ENCODE data around the gene LZTS2.

The LZTS2 gene

GRCh38 chr10:100980311-100980710 is 19.3 kb upstream of the LZTS2 start:
- H3K4me3 ChIP-seq (ENCODE audit: low read depth, low read length): no peak overlapping the region
- peaks cover 16% of the 10 kb centered on the region for H3K36me3 ChIP-seq (ENCODE audit: control insufficient read depth, insufficient read depth, low read length)
- no peaks in the 10 kb centered on the region for H3K27me3 ChIP-seq (ENCODE audit: control insufficient read depth, insufficient read depth, low read length)
- no peaks in the 10 kb centered on the region for H3K4me1 ChIP-seq (ENCODE audit: control insufficient read depth, insufficient read depth, low read length)
- H3K9ac ChIP-seq (ENCODE audit: low read depth, low read length): no peak overlapping the region
- no peaks in the 10 kb centered on the region for H3K9me3 ChIP-seq (ENCODE audit: control insufficient read depth, insufficient read depth, low read length)

GRCh38 chr10:100980711-100981110 is 18.9 kb upstream of the LZTS2 start:
- Histone ChIP-seq H3K9ac (ENCODE audit: low read depth, low read length) (no peak overlapping the region), H3K4me1 (ENCODE audit: control insufficient read depth, insufficient read depth, low read length) (no peaks in the 10 kb centered on the region), H3K4me3 (ENCODE audit: low read depth, low read length) (no peak overlapping the region), H3K27me3 (ENCODE audit: control insufficient read depth, insufficient read depth, low read length) (no peaks in the 10 kb centered on the region), H3K36me3 (ENCODE audit: control insufficient read depth, insufficient read depth, low read length) (peaks cover 16% of the 10 kb centered on the region), H3K9me3 (ENCODE audit: control insufficient read depth, insufficient read depth, low read length) (no peaks in the 10 kb centered on the region)

GRCh38 chr10:100981178-100981772 is 18.3 kb upstream of the LZTS2 start:
- Histone ChIP-seq H3K9me3 (ENCODE audit: control insufficient read depth, insufficient read depth, low read length) (no peaks in the 10 kb centered on the region), H3K4me3 (ENCODE audit: low read depth, low read length) (no peak overlapping the region), H3K36me3 (ENCODE audit: control insufficient read depth, insufficient read depth, low read length) (peaks cover 21% of the 10 kb centered on the region), H3K9ac (ENCODE audit: low read depth, low read length) (no peak overlapping the region), H3K4me1 (ENCODE audit: control insufficient read depth, insufficient read depth, low read length) (no peaks in the 10 kb centered on the region), H3K27me3 (ENCODE audit: control insufficient read depth, insufficient read depth, low read length) (no peaks in the 10 kb centered on the region)

- Histone ChIP-seq H3K36me3 (ENCODE audit: control insufficient read depth, insufficient read depth, low read length) (peaks cover 21% of the 10 kb centered on the region), H3K27me3 (ENCODE audit: control insufficient read depth, insufficient read depth, low read length) (no peaks in the 10 kb centered on the region), H3K9me3 (ENCODE audit: control insufficient read depth, insufficient read depth, low read length) (no peaks in the 10 kb centered on the region), H3K4me3 (ENCODE audit: low read depth, low read length) (no peak overlapping the region), H3K4me1 (ENCODE audit: control insufficient read depth, insufficient read depth, low read length) (no peaks in the 10 kb centered on the region), H3K9ac (ENCODE audit: low read depth, low read length) (no peak overlapping the region)
Measured at GRCh38 chr10:100982916-100983830, 16.4 kb upstream of the LZTS2 start.

- no peak overlapping the region for H3K9ac ChIP-seq (ENCODE audit: low read depth, low read length)
- H3K4me1 ChIP-seq (ENCODE audit: control insufficient read depth, insufficient read depth, low read length): no peaks in the 10 kb centered on the region
- no peaks in the 10 kb centered on the region for H3K9me3 ChIP-seq (ENCODE audit: control insufficient read depth, insufficient read depth, low read length)
- H3K4me3 ChIP-seq (ENCODE audit: low read depth, low read length): no peak overlapping the region
- H3K36me3 ChIP-seq (ENCODE audit: control insufficient read depth, insufficient read depth, low read length): peaks cover 15% of the 10 kb centered on the region
- H3K27me3 ChIP-seq (ENCODE audit: control insufficient read depth, insufficient read depth, low read length): no peaks in the 10 kb centered on the region
Measured at GRCh38 chr10:100983868-100984671, 15.5 kb upstream of the LZTS2 start.

DNA sequence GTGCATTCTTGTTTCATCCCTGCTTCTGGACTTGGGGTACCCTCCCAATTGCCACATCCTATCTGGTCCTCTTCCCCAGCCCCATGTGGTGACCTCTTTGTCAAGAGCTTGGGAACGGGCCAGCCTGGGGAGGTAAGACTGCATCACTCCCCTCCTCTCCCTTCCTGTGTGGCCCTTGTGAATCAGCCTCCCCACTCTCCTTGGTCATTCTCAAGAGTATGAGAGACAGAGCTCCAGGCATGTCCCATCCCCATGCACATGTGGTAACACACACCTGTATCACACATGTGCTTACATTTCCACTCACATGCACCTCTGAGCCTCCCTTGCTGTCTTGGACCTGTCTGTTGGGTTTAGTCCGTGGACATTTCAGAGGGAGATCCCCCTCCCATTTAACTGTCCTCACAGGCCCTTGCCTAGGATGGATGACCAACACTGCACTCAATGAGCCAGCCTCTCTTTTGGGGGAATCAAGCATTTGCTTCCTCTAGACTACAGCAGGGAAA is 14.9 kb upstream of the LZTS2 start:
- Histone ChIP-seq H3K27me3 (ENCODE audit: control insufficient read depth, insufficient read depth, low read length) (no peaks in the 10 kb centered on the region), H3K4me1 (ENCODE audit: control insufficient read depth, insufficient read depth, low read length) (no peaks in the 10 kb centered on the region), H3K4me3 (ENCODE audit: low read depth, low read length) (no peak overlapping the region), H3K36me3 (ENCODE audit: control insufficient read depth, insufficient read depth, low read length) (peaks cover 20% of the 10 kb centered on the region), H3K9ac (ENCODE audit: low read depth, low read length) (no peak overlapping the region), H3K9me3 (ENCODE audit: control insufficient read depth, insufficient read depth, low read length) (no peaks in the 10 kb centered on the region)

DNA sequence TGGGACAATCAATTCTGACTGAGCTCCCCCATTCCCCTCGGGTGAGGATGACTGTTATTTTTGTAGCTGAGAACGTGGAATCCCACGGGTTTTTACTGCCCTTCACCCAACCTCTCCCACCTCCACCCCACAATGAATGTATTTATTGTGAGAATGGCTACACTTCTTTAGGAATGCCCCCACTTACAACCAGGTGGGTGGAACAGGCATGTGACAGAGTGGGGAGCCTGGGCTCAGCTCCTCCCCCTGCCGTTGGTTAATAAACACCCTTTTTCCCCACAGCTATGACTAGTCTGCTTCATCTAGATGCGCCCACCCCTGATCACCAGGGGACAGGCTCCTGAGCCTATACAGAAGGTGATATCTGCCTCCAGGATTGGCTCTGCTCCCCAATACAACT is 14.3 kb upstream of the LZTS2 start:
- Histone ChIP-seq H3K36me3 (ENCODE audit: control insufficient read depth, insufficient read depth, low read length) (peaks cover 23% of the 10 kb centered on the region), H3K9ac (ENCODE audit: low read depth, low read length) (no peak overlapping the region), H3K4me3 (ENCODE audit: low read depth, low read length) (no peak overlapping the region), H3K27me3 (ENCODE audit: control insufficient read depth, insufficient read depth, low read length) (no peaks in the 10 kb centered on the region), H3K9me3 (ENCODE audit: control insufficient read depth, insufficient read depth, low read length) (no peaks in the 10 kb centered on the region), H3K4me1 (ENCODE audit: control insufficient read depth, insufficient read depth, low read length) (no peaks in the 10 kb centered on the region)

DNA sequence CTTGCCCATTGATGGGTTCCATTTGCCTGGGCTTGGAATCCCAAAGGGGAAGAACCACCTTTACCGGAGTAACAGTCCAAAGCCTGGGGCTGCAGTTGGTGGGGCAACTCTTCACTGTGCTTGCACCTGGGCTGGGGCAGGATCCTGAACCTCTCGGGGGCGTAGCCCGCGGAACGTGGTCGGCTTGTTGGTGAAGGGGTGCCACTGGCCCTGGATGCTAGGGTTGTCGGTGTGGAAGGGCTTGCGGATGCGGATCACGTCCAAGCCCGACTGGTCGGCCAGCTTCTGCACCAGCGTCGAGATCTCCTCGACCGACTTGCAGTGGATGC is 13.0 kb upstream of the LZTS2 start:
- Histone ChIP-seq H3K9me3 (ENCODE audit: control insufficient read depth, insufficient read depth, low read length) (no peaks in the 10 kb centered on the region), H3K27me3 (ENCODE audit: control insufficient read depth, insufficient read depth, low read length) (no peaks in the 10 kb centered on the region), H3K36me3 (ENCODE audit: control insufficient read depth, insufficient read depth, low read length) (peaks cover 29% of the 10 kb centered on the region), H3K4me1 (ENCODE audit: control insufficient read depth, insufficient read depth, low read length) (no peaks in the 10 kb centered on the region), H3K4me3 (ENCODE audit: low read depth, low read length) (peak overlapping the region; percentile 99), H3K9ac (ENCODE audit: low read depth, low read length) (peak overlapping the region; percentile 92)

DNA sequence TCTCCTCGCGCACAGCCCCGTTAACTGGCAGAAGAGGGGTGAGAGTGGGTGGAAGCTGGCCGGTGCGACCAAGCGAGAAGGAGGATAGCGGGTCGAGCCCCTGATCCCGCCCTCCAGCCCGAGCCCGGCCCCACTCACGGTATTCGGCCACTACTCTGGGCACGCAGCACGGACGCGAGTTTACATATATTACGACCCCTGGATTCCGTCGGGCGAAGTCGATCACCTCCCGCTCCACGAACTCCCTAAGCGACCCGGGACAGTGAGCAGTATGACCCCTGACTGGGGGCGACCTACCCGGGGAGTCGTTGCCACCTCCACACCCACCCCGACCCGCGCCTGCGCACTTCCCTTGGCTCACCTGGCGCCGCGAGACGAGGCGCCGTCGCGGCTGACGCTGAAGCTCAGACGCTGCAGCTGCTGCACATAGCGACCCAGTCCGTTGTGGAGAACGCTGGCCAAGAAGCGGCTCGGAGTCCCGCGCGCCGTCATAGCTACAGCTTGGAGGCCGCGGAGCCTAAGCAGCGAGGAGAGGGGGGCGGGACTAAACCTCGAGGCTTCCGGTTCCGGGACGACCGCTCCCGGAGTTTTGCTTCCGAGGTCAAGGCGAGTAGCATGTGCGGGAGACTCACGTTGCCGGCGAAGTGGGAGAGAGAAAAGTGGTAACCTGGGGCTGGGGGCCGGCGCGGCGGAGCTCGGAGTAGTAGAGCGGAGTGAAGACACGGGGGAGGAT is 12.5 kb upstream of the LZTS2 start, which contains the start of the genes MRPL43 and TWNK:
Gene MRPL43 (minus strand): TSS at position 546 of the 733 bp plus-strand sequence. CDS start 54 bp downstream, at position 492.
Gene TWNK (plus strand): TSS at position 592 of the 733 bp plus-strand sequence. CDS start 668 bp downstream, outside the sequence.
- H3K27me3 ChIP-seq (ENCODE audit: control insufficient read depth, insufficient read depth, low read length): no peaks in the 10 kb centered on the region
- no peaks in the 10 kb centered on the region for H3K4me1 ChIP-seq (ENCODE audit: control insufficient read depth, insufficient read depth, low read length)
- peaks cover 29% of the 10 kb centered on the region for H3K36me3 ChIP-seq (ENCODE audit: control insufficient read depth, insufficient read depth, low read length)
- no peaks in the 10 kb centered on the region for H3K9me3 ChIP-seq (ENCODE audit: control insufficient read depth, insufficient read depth, low read length)
- H3K4me3 ChIP-seq (ENCODE audit: low read depth, low read length): peak within 1 kb of the TSS; percentile 99
- H3K9ac ChIP-seq (ENCODE audit: low read depth, low read length): peak within 1 kb of the TSS; percentile 92

GRCh38 chr10:100987685-100988049 is 11.9 kb upstream of the LZTS2 start:
- H3K9me3 ChIP-seq (ENCODE audit: control insufficient read depth, insufficient read depth, low read length): no peaks in the 10 kb centered on the region
- peak overlapping the region; percentile 92 for H3K9ac ChIP-seq (ENCODE audit: low read depth, low read length)
- H3K4me3 ChIP-seq (ENCODE audit: low read depth, low read length): peak overlapping the region; percentile 99
- H3K27me3 ChIP-seq (ENCODE audit: control insufficient read depth, insufficient read depth, low read length): no peaks in the 10 kb centered on the region
- no peaks in the 10 kb centered on the region for H3K4me1 ChIP-seq (ENCODE audit: control insufficient read depth, insufficient read depth, low read length)
- H3K36me3 ChIP-seq (ENCODE audit: control insufficient read depth, insufficient read depth, low read length): peaks cover 32% of the 10 kb centered on the region

DNA sequence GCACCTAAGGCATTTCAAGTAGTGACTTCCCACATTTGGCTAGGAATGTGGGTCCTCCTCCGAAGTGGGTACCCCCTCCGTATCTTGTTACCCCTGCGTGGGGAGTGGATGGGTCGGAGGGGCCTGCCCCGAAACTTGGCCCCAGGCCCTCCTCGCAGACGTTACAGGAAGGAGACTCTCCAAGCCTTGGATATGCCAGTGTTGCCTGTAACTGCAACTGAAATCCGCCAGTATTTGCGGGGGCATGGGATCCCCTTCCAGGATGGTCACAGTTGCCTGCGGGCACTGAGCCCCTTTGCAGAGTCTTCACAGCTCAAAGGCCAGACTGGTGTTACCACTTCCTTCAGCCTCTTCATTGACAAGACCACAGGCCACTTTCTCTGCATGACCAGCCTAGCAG is 11.4 kb upstream of the LZTS2 start:
- Histone ChIP-seq H3K4me3 (ENCODE audit: low read depth, low read length) (peak overlapping the region; percentile 99), H3K36me3 (ENCODE audit: control insufficient read depth, insufficient read depth, low read length) (peaks cover 32% of the 10 kb centered on the region), H3K9ac (ENCODE audit: low read depth, low read length) (peak overlapping the region; percentile 92), H3K27me3 (ENCODE audit: control insufficient read depth, insufficient read depth, low read length) (no peaks in the 10 kb centered on the region), H3K4me1 (ENCODE audit: control insufficient read depth, insufficient read depth, low read length) (no peaks in the 10 kb centered on the region), H3K9me3 (ENCODE audit: control insufficient read depth, insufficient read depth, low read length) (no peaks in the 10 kb centered on the region)
